Caco-2 (cell line): ENCODE measurements around the gene TBC1D9B. TPM values are rescaled to one million over a fixed set of nuclear protein-coding genes. Genes with fewer than 3 reads are reported as not detected.

Source experiments
- BruUV-seq: library from RNA; stranded (reverse); fragments of 400-500 nt; replicated peaks from 2 replicates; lab custom pipeline; 2021; lab: Mats Ljungman, UMichigan
- CTCF ChIA-PET: fragments of 300-600 bp; sonication (Branson Sonifier 250); formaldehyde crosslinking; loops from one replicate; lab custom pipeline; 2022; ENCODE audit warnings: antibody characterized with exemption; lab: Charles Lee
- POLR2A ChIA-PET: fragments of 300-600 bp; sonication (Branson Sonifier 250); formaldehyde crosslinking; loops from one replicate; lab custom pipeline; 2022; ENCODE audit warnings: antibody characterized with exemption; lab: Charles Lee
- DNase-seq, 2 experiments: peaks; one replicate each; pipeline versions ENCODE4 v3.0.0 to v3.0.0-alpha.2; 2020 to 2022
- H3K27me3 ChIP-seq: replicated peaks from 2 replicates; pipeline ENCODE4 v1.6.0; 2011; ENCODE audit warnings: low read length; ENCODE audit not compliant: control insufficient read depth, insufficient read depth
- H3K36me3 ChIP-seq: 2 replicates; pipeline ENCODE4 v1.5.1; 2011; ENCODE audit warnings: low read length; ENCODE audit not compliant: control insufficient read depth, insufficient read depth
- H3K4me1 ChIP-seq: fragments of 250-450 bp; sonication (Bioruptor Pico); 2 replicates; pipeline ENCODE4 v1.5.1; 2020; ENCODE audit warnings: mild to moderate bottlenecking
- H3K4me3 ChIP-seq: 2 replicates; pipeline ENCODE4 v1.5.1; 2011; ENCODE audit warnings: low read depth, mild to moderate bottlenecking, control low read depth, low read length
- H3K9me3 ChIP-seq: fragments of 250-450 bp; sonication (Bioruptor Pico); 2 replicates; pipeline ENCODE4 v1.5.1; 2020; ENCODE audit warnings: mild to moderate bottlenecking, moderate library complexity
- H3K27ac Mint-ChIP-seq: one replicate; pipeline ENCODE4 v1.8.0; 2022; ENCODE audit warnings: mixed read lengths; ENCODE audit not compliant: unreplicated experiment
- H3K27me3 Mint-ChIP-seq: one replicate; pipeline ENCODE4 v1.8.0; 2022; ENCODE audit warnings: mixed read lengths; ENCODE audit not compliant: insufficient read depth, unreplicated experiment
- H3K36me3 Mint-ChIP-seq: one replicate; pipeline ENCODE4 v1.8.0; 2022; ENCODE audit warnings: mild to moderate bottlenecking, mixed read lengths; ENCODE audit not compliant: insufficient read depth, unreplicated experiment
- H3K4me1 Mint-ChIP-seq: one replicate; pipeline ENCODE4 v1.8.0; 2022; ENCODE audit warnings: low read depth, mixed read lengths; ENCODE audit not compliant: unreplicated experiment
- H3K4me3 Mint-ChIP-seq: one replicate; pipeline ENCODE4 v1.8.0; 2022; ENCODE audit warnings: mild to moderate bottlenecking, moderate library complexity, mixed read lengths; ENCODE audit not compliant: unreplicated experiment
- H3K9me3 Mint-ChIP-seq: one replicate; pipeline ENCODE4 v1.8.0; 2022; ENCODE audit warnings: mixed read lengths; ENCODE audit not compliant: unreplicated experiment
- CTCF ChIP-seq, 2 experiments: fragments of 200-600 bp in 1 of 2; IDR thresholded peaks; 1 replicate in 1 of 2; 2 replicates in 1 of 2; pipeline versions ENCODE4 v1.5.1 to v1.8.0; 2011 to 2022; ENCODE audit warnings: antibody characterized with exemption in 1 of 2, control low read depth in 1 of 2, inconsistent platforms in 1 of 2, low read depth in 1 of 2, low read length in 1 of 2, mild to moderate bottlenecking in 1 of 2, moderate library complexity in 1 of 2; ENCODE audit not compliant: insufficient read depth in 1 of 2, severe bottlenecking in 1 of 2, unreplicated experiment in 1 of 2
- intact Hi-C: fragments of 100-400 bp; cut with micrococcal nuclease; formaldehyde crosslinking; loops from one replicate; pipeline ENCODE4 v1.10.0; 2022; ENCODE audit not compliant: unreplicated experiment
- total RNA-seq: library from RNA; stranded (reverse); gene quantifications from 2 replicates; pipeline ENCODE4 v1.2.3, GENCODE V29; 2022

The TBC1D9B gene
- total RNA-seq, 1 experiment from 2014 or later = 107 TPM

- POLR2A ChIA-PET = no interaction called here
- Mint-ChIP-seq H3K9me3 (no peaks in the 10 kb centered on the region), H3K27me3 (no peaks in the 10 kb centered on the region), H3K36me3 (no peaks in the 10 kb centered on the region), H3K4me1 (no peaks in the 10 kb centered on the region), H3K27ac (no peak overlapping the region), H3K4me3 (no peak overlapping the region)
- TF ChIP-seq CTCF (IDR thresholded peaks at IDR 0.05; ENCODE audit: insufficient read depth in 1 of 2, low read depth in 1 of 2, low read length in 1 of 2, severe bottlenecking in 1 of 2, unreplicated experiment in 1 of 2) = no peak
- intact Hi-C loops = no loop called here
- no peak overlapping the region for H3K4me3 ChIP-seq
- BruUV-seq = no TSS peak
- no peaks in the 10 kb centered on the region for H3K27me3 ChIP-seq
- H3K9me3 ChIP-seq = no peaks in the 10 kb centered on the region
- H3K4me1 ChIP-seq = no peaks in the 10 kb centered on the region
- no peaks in the 10 kb centered on the region for H3K36me3 ChIP-seq
- no peak for DNase-seq
- CTCF ChIA-PET = interaction anchor here (0.6 to 0.7 kb wide), 3 partner anchors 16 to 55 kb away, joined by 3 to 7 read pairs (median 4); no protein-coding TSS in a partner anchor
Measured at GRCh38 chr5:179930788-179931473, 23.2 kb upstream of the TBC1D9B start.

GRCh38 chr5:179927824-179928223 lies 20.1 kb upstream of the TBC1D9B start:
- Mint-ChIP-seq H3K4me3 (no peak overlapping the region), H3K27ac (no peak overlapping the region), H3K36me3 (no peaks in the 10 kb centered on the region), H3K4me1 (no peaks in the 10 kb centered on the region), H3K27me3 (no peaks in the 10 kb centered on the region), H3K9me3 (no peaks in the 10 kb centered on the region)
- no peak for DNase-seq
- no TSS peak for BruUV-seq
- CTCF ChIA-PET = no interaction called here
- no peaks in the 10 kb centered on the region for H3K36me3 ChIP-seq
- TF ChIP-seq CTCF (IDR thresholded peaks at IDR 0.05; ENCODE audit: insufficient read depth in 1 of 2, low read depth in 1 of 2, low read length in 1 of 2, severe bottlenecking in 1 of 2, unreplicated experiment in 1 of 2) = no peak
- no peak overlapping the region for H3K4me3 ChIP-seq
- POLR2A ChIA-PET = no interaction called here
- no peaks in the 10 kb centered on the region for H3K4me1 ChIP-seq
- H3K27me3 ChIP-seq = no peaks in the 10 kb centered on the region
- intact Hi-C loops = no loop called here
- H3K9me3 ChIP-seq = no peaks in the 10 kb centered on the region

- no peaks in the 10 kb centered on the region for H3K36me3 ChIP-seq
- Mint-ChIP-seq H3K27me3 (no peaks in the 10 kb centered on the region), H3K4me1 (no peaks in the 10 kb centered on the region), H3K36me3 (no peaks in the 10 kb centered on the region), H3K27ac (no peak overlapping the region), H3K4me3 (no peak overlapping the region), H3K9me3 (no peaks in the 10 kb centered on the region)
- ChIA-PET CTCF (no interaction called here), POLR2A (no interaction called here)
- intact Hi-C loops = no loop called here
- no peak for TF ChIP-seq CTCF (IDR thresholded peaks at IDR 0.05; ENCODE audit: insufficient read depth in 1 of 2, low read depth in 1 of 2, low read length in 1 of 2, severe bottlenecking in 1 of 2, unreplicated experiment in 1 of 2)
- H3K9me3 ChIP-seq = no peaks in the 10 kb centered on the region
- no peak overlapping the region for H3K4me3 ChIP-seq
- no peaks in the 10 kb centered on the region for H3K4me1 ChIP-seq
- no peak for DNase-seq
- BruUV-seq = no TSS peak
- H3K27me3 ChIP-seq = no peaks in the 10 kb centered on the region
Measured at GRCh38 chr5:179926657-179927056, 19.0 kb upstream of the TBC1D9B start.
